DND-41 (cell line): ENCODE data around the gene CFAP61.

Experiments
- CTCF ChIP-seq: IDR thresholded peaks from 2 replicates; pipeline ENCODE4 v1.5.1; 2012; ENCODE audit warnings: borderline replicate concordance, low read length, moderate library complexity, mild to moderate bottlenecking; ENCODE audit not compliant: poor library complexity, severe bottlenecking; ENCODE audit errors: extremely low read depth
- EZH2 ChIP-seq: IDR thresholded peaks from 3 replicates; pipeline ENCODE4 v1.6.1; 2012; ENCODE audit warnings: borderline replicate concordance, low read depth, mild to moderate bottlenecking, moderate library complexity, low read length, inconsistent platforms; ENCODE audit not compliant: severe bottlenecking

GRCh38 chr20:20223981-20224380 is 171.6 kb downstream of the CFAP61 start:
- no peak for TF ChIP-seq CTCF
- no peak for TF ChIP-seq EZH2
